K562 (cell line): ENCODE data around the gene PRCP. TPM values are rescaled to one million over a fixed set of nuclear protein-coding genes. Genes with fewer than 3 reads are reported as not detected.

ENCODE experiments used
- HOXB6 ChIP-seq: fragments of 250-450 bp; sonication (Bioruptor Pico); IDR thresholded peaks from 2 replicates; pipeline ENCODE4 v1.5.1; 2022; ENCODE audit warnings: mild to moderate bottlenecking, borderline replicate concordance
- ID3 ChIP-seq, 2 experiments: fragments of 250-450 bp in 1 of 2; fragments of 450-650 bp in 1 of 2; sonication (Bioruptor Pico) in 1 of 2; IDR thresholded peaks; 2 replicates each; pipeline versions ENCODE4 v1.6.1 to v1.8.0; 2016 to 2021; ENCODE audit warnings: mild to moderate bottlenecking in 2 of 2, moderate library complexity in 2 of 2, missing compliant biosample characterization in 1 of 2, missing genetic modification characterization in 1 of 2
- MECOM ChIP-seq: fragments of 250-450 bp; sonication (Bioruptor Pico); IDR thresholded peaks from 2 replicates; pipeline ENCODE4 v1.8.0; 2022; ENCODE audit warnings: inconsistent platforms
- PCBP1 ChIP-seq: fragments of 200-400 bp; formaldehyde crosslinking; IDR thresholded peaks from 2 replicates; pipeline ENCODE4 v1.6.1; 2018; ENCODE audit warnings: mild to moderate bottlenecking, low read depth, low read length; ENCODE audit not compliant: poor library complexity, severe bottlenecking
- PTBP1 ChIP-seq: fragments of 200-400 bp; formaldehyde crosslinking; IDR thresholded peaks from 2 replicates; pipeline ENCODE4 v1.6.1; 2017; ENCODE audit warnings: low read depth, low read length
- RNF219 ChIP-seq: fragments of 250-450 bp; sonication (Bioruptor Pico); IDR thresholded peaks from 2 replicates; pipeline ENCODE4 v1.5.0; 2022; ENCODE audit warnings: mild to moderate bottlenecking
- SMARCB1 ChIP-seq: IDR thresholded peaks from 2 replicates; pipeline ENCODE4 v1.6.1; 2011; ENCODE audit warnings: improper control_type of control experiment, low read depth; ENCODE audit not compliant: insufficient read length
- ZBTB8A ChIP-seq: fragments of 450-650 bp; IDR thresholded peaks from 2 replicates; pipeline ENCODE4 v1.6.1; 2018; ENCODE audit warnings: mild to moderate bottlenecking, moderate library complexity; ENCODE audit not compliant: partially characterized antibody
- ZNF184 ChIP-seq: sonication (generic); formaldehyde crosslinking; IDR thresholded peaks from 2 replicates; pipeline ENCODE4 v1.5.0; 2020; ENCODE audit warnings: missing genetic modification reagents
- ZNF407 ChIP-seq: fragments of 450-650 bp; IDR thresholded peaks from 2 replicates; pipeline ENCODE4 v1.6.1; 2016; ENCODE audit warnings: low read depth
- polyA plus RNA-seq, 8 experiments: library from polyadenylated mRNA; depleted of rRNA in 4 of 8; stranded (reverse) in 5 of 8; unstranded in 3 of 8; fragments of >200 nt; fragmentation: Nextera tagmentation in 2 of 8; fragmentation: Illumina TruSeq in 1 of 8; extraction: Ambion mirVana in 2 of 8; extraction: Trizol in 1 of 8; gene quantifications; 2 replicates each; pipeline versions ENCODE4 v1.2.1 to v1.2.3, GENCODE V29; 2011 to 2014; ENCODE audit warnings: inconsistent platforms in 1 of 8, missing spikeins in 1 of 8
- total RNA-seq, 7 experiments: library from RNA; depleted of rRNA in 6 of 7; stranded (reverse); fragments of >200 nt in 6 of 7; fragmentation: Illumina TruSeq in 2 of 7; extraction: Trizol in 2 of 7; gene quantifications; 2 replicates each; pipeline versions ENCODE4 v1.2.1 to v1.2.3, GENCODE V29; 2011 to 2021; ENCODE audit warnings: low replicate concordance in 1 of 7

Gene PRCP
- total and polyA plus RNA-seq, 9 of the 15 experiments (the other 6 are each of a cell fraction or from before 2014, with no cell fraction given) = 9.5 to 43.1 (median 23.2) TPM

- TF ChIP-seq ID3 (CRISPR knock-in tag; IDR thresholded peaks at IDR 0.05) = no peak
- no peak for TF ChIP-seq ID3 (tag; IDR thresholded peaks at IDR 0.05)
- TF ChIP-seq ZBTB8A = no peak
- no peak for TF ChIP-seq ZNF184 (CRISPR knock-in tag)
- no peak for TF ChIP-seq MECOM (CRISPR knock-in tag)
- no peak for TF ChIP-seq RNF219 (CRISPR knock-in tag)
- no peak for TF ChIP-seq HOXB6 (CRISPR knock-in tag)
- TF ChIP-seq ZNF407 = no peak
- no peak for TF ChIP-seq PCBP1
- TF ChIP-seq SMARCB1 = no peak
- no peak for TF ChIP-seq PTBP1
- TF ChIP-seq, all 486 proteins: peak for 0
Measured at GRCh38 chr11:82778776-82779175, 121.5 kb downstream of the PRCP start (continued).
